ENCODE data around the gene SMPD3.

Gene SMPD3

GRCh38 chr16:68433316-68433715 is 15.0 kb downstream of the SMPD3 start:
- no peak for DNase-seq

- DNase-seq = no peak
Observed at GRCh38 chr16:68432701-68433100, 15.6 kb downstream of the SMPD3 start.

- no peak for DNase-seq
Observed at GRCh38 chr16:68429076-68429854, 19.0 kb downstream of the SMPD3 start.

- no peak for DNase-seq
Observed at GRCh38 chr16:68427649-68428303, 20.5 kb downstream of the SMPD3 start.

GRCh38 chr16:68426347-68426652 is 22.0 kb downstream of the SMPD3 start:
- no peak for DNase-seq

GRCh38 chr16:68425498-68426346 is 22.6 kb downstream of the SMPD3 start:
- DNase-seq = no peak

- DNase-seq = no peak
Observed at GRCh38 chr16:68423771-68424170, 24.5 kb downstream of the SMPD3 start.

GRCh38 chr16:68422396-68422960 is 25.8 kb downstream of the SMPD3 start:
- no peak for DNase-seq

- no peak for DNase-seq
Observed at GRCh38 chr16:68421076-68421475, 27.2 kb downstream of the SMPD3 start.

GRCh38 chr16:68420366-68420942 is 27.9 kb downstream of the SMPD3 start:
- no peak for DNase-seq

GRCh38 chr16:68417711-68418301 is 30.5 kb downstream of the SMPD3 start:
- peak; percentile 72 to 85 for DNase-seq

- DNase-seq = no peak
Observed at GRCh38 chr16:68416057-68417046, 32.0 kb downstream of the SMPD3 start.

GRCh38 chr16:68414581-68414980 is 33.7 kb downstream of the SMPD3 start:
- no peak for DNase-seq

GRCh38 chr16:68412061-68412460 is 36.2 kb downstream of the SMPD3 start:
- DNase-seq = no peak

- DNase-seq = no peak
Observed at GRCh38 chr16:68411086-68411485, 37.2 kb downstream of the SMPD3 start.

- no peak for DNase-seq
Observed at GRCh38 chr16:68408967-68409366, 39.3 kb downstream of the SMPD3 start.

GRCh38 chr16:68408428-68408827 is 39.9 kb downstream of the SMPD3 start:
- no peak for DNase-seq

GRCh38 chr16:68406458-68407152 is 41.7 kb downstream of the SMPD3 start:
- DNase-seq = no peak

GRCh38 chr16:68404736-68405345 is 43.5 kb downstream of the SMPD3 start:
- no peak for DNase-seq

- DNase-seq = no peak
Observed at GRCh38 chr16:68403704-68404103, 44.6 kb downstream of the SMPD3 start.

All from CD4-positive, alpha-beta T cell treated with Interferon alpha-2 for 1 hour (primary cell).